T-cell (primary cell): ENCODE measurements around the gene TBC1D10A. TPM values are rescaled to one million over a fixed set of nuclear protein-coding genes. Genes with fewer than 3 reads are reported as not detected.
A peak's percentile ranks its signal among the peaks of the same experiment; 100 is the strongest.

Experiments used
- ATAC-seq, 4 experiments: fragments of 200-7000 bp in 3 of 4; fragments of 150-1000 bp in 1 of 4; cut with Tn5 transposase; replicated peaks in 1 of 4; 1 replicate in 3 of 4; 2 replicates in 1 of 4; pipeline ENCODE4 v1.10.0; 2021; ENCODE audit warnings: moderate library complexity in 3 of 4, mild to moderate bottlenecking in 2 of 4, moderate number of reproducible peaks in 1 of 4
- CTCF ChIA-PET, 2 donors: fragments of 300-600 bp; sonication (Branson Sonifier 250); formaldehyde crosslinking; loops; one replicate each; lab custom pipeline; 2022; ENCODE audit warnings: antibody characterized with exemption in 2 of 2; lab: Charles Lee
- POLR2A ChIA-PET, 2 donors: fragments of 300-600 bp; sonication (Branson Sonifier 250); formaldehyde crosslinking; loops; one replicate each; lab custom pipeline; 2022; ENCODE audit warnings: antibody characterized with exemption in 2 of 2; lab: Charles Lee
- DNase-seq, 35 experiments: peaks; one replicate each; pipeline versions ENCODE4 v3.0.0 to v3.0.0-alpha.2; 2013 to 2023
- H3K27ac ChIP-seq: one replicate; pipeline ENCODE4 v1.5.1; 2013; ENCODE audit warnings: low read length
- H3K27me3 ChIP-seq, 2 experiments: replicated peaks in 1 of 2; 1 replicate in 1 of 2; 2 replicates in 1 of 2; pipeline versions ENCODE4 v1.6.1 to v1.7.0; 2013; ENCODE audit warnings: low read length in 1 of 2, mixed read lengths in 1 of 2; ENCODE audit not compliant: control insufficient read depth in 2 of 2, insufficient read depth in 2 of 2; ENCODE audit errors: extremely low read depth in 1 of 2
- H3K36me3 ChIP-seq, 2 donors: 1 replicate in 1 of 2; 2 replicates in 1 of 2; pipeline versions ENCODE4 v1.6.1 to v1.7.0; 2013; ENCODE audit warnings: low read length in 1 of 2; ENCODE audit not compliant: control insufficient read depth in 2 of 2, insufficient read depth in 1 of 2; ENCODE audit errors: extremely low read depth in 1 of 2
- H3K4me1 ChIP-seq, 2 experiments: 1 replicate in 1 of 2; 2 replicates in 1 of 2; pipeline versions ENCODE4 v1.6.1 to v1.7.0; 2013; ENCODE audit warnings: low read length in 2 of 2, mixed read lengths in 1 of 2; ENCODE audit not compliant: insufficient read depth in 2 of 2, control insufficient read depth in 1 of 2; ENCODE audit errors: extremely low read depth in 1 of 2
- H3K4me3 ChIP-seq, 2 donors: 1 replicate in 1 of 2; 2 replicates in 1 of 2; pipeline versions ENCODE4 v1.5.1 to v1.7.0; 2013; ENCODE audit warnings: mild to moderate bottlenecking in 2 of 2, low read length in 1 of 2, moderate library complexity in 1 of 2; ENCODE audit not compliant: control insufficient read depth in 1 of 2; ENCODE audit errors: extremely low read depth in 1 of 2
- H3K9me3 ChIP-seq: 2 replicates; pipeline ENCODE4 v1.7.0; 2013
- H3K27ac Mint-ChIP-seq, 2 donors: one replicate each; pipeline ENCODE4 v1.8.0; 2020 to 2021; ENCODE audit warnings: mild to moderate bottlenecking in 2 of 2, mixed read lengths in 2 of 2
- H3K27me3 Mint-ChIP-seq, 2 donors: one replicate each; pipeline ENCODE4 v1.8.0; 2021 to 2022; ENCODE audit warnings: mixed read lengths in 2 of 2
- H3K36me3 Mint-ChIP-seq: one replicate; pipeline ENCODE4 v1.8.0; 2021; ENCODE audit warnings: mixed read lengths
- H3K4me1 Mint-ChIP-seq, 3 donors: one replicate each; pipeline ENCODE4 v1.8.0; 2020 to 2022; ENCODE audit warnings: mixed read lengths in 3 of 3, mild to moderate bottlenecking in 1 of 3
- H3K4me3 Mint-ChIP-seq, 3 donors: one replicate each; pipeline ENCODE4 v1.8.0; 2020 to 2022; ENCODE audit warnings: mild to moderate bottlenecking in 3 of 3, mixed read lengths in 3 of 3, moderate library complexity in 3 of 3
- H3K9me3 Mint-ChIP-seq, 3 donors: one replicate each; pipeline ENCODE4 v1.8.0; 2020 to 2022; ENCODE audit warnings: mixed read lengths in 3 of 3
- WGBS: methylation state at CpG from one replicate; pipeline ENCODE4 v1.1.5; 2013; ENCODE audit warnings: missing lambda C conversion rate; ENCODE audit not compliant: insufficient coverage; 5-methylcytosine and 5-hydroxymethylcytosine counted together
- total RNA-seq, 35 experiments: library from RNA in 6 of 35; stranded (reverse) in 6 of 35; fragments of 120-200 nt in 1 of 35; gene quantifications; one replicate each; pipeline versions ENCODE4 v1.2.1 to v1.2.4 and lab custom pipeline; 2013 to 2026

TBC1D10A gene
- total RNA-seq, 5 donors from 2014 or later (not counting 1 experiment from before 2014, with no cell fraction given), result 56.2 to 84.3 (median 82.3) TPM

- DNase-seq (peak; percentile 29 to 75 (median 47)), ATAC-seq (peak; percentile 62 to 74 (median 68))
- WGBS, result 0% methylated on average over 4 of the region's 4 CpGs
- Histone ChIP-seq H3K36me3 (peaks cover 6 to 32% of the 10 kb centered on the region in 2 donors), H3K27ac (peak overlapping the region; percentile 86), H3K9me3 (no peaks in the 10 kb centered on the region), H3K27me3 (no peaks in the 10 kb centered on the region), H3K4me1 (peaks cover 90 to 97% of the 10 kb centered on the region in 2 experiments), H3K4me3 (peak overlapping the region; percentile 38 to 66)
- POLR2A ChIA-PET, result interaction anchor here in 1 of 2 donors (0.6 kb wide), 1 partner anchor 17 kb away, joined by 3 read pairs; no protein-coding TSS in a partner anchor
- CTCF ChIA-PET, result no interaction called here
- peaks cover 28% of the 10 kb centered on the region for H3K36me3 Mint-ChIP-seq
- peak overlapping the region; percentile 73 to 77 (median 75) for H3K4me3 Mint-ChIP-seq
- H3K9me3 Mint-ChIP-seq, result no peaks in the 10 kb centered on the region
- peak overlapping the region; percentile 98 to 99 for H3K27ac Mint-ChIP-seq
- H3K4me1 Mint-ChIP-seq, result peaks cover 99% of the 10 kb centered on the region in 3 donors
- H3K27me3 Mint-ChIP-seq, result no peaks in the 10 kb centered on the region
These were observed 21.2 kb downstream of the TBC1D10A start for GRCh38 chr22:30305519-30305905.

DNA sequence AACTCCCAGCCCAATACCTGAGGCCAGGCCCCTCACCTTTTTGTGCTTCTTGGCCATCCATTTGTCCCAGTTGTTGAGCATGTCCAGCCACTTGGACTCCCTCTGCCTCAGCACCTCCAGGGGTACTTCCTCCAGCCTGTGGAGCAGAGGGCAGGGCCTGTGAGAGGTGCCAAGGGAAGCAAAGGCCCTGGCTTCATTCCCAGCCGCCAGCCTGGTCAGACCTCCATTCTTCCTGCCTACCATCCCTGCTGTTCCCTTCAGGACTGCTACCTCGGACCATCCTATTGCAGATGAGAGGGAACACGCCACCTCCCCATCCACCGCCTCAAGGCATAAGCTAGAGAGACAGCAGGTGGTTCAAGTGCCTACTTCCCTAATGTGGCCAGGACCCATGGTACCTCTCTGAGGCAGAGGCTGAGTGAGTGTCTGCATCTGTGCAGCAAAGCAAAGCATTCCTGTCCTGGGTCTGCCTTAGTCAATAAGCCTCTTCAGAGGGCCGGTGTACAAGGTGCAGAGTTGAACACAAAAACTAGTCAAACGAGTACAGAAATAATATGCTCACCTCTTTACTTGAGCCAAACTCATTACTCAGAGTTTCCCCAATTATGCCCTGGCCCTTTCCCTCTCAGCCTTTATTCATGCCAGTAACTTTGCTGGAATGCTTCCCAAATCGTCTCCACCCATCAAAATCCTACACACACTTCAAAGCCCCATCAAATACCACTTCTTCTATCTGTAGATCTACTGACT, 22.1 kb downstream of the TBC1D10A start:
- CTCF ChIA-PET, result interaction anchor here in 1 of 2 donors (0.6 kb wide), 1 partner anchor 55 kb away, joined by 3 read pairs; no protein-coding TSS in a partner anchor
- POLR2A ChIA-PET, result interaction anchor here in 1 of 2 donors (0.6 kb wide), 1 partner anchor 11 kb away, joined by 3 read pairs; no protein-coding TSS in a partner anchor
- peaks cover 91 to 99% (median 99%) of the 10 kb centered on the region in 3 donors for H3K4me1 Mint-ChIP-seq
- no peaks in the 10 kb centered on the region for H3K9me3 Mint-ChIP-seq
- Histone ChIP-seq H3K9me3 (no peaks in the 10 kb centered on the region), H3K27me3 (no peaks in the 10 kb centered on the region), H3K4me1 (peaks cover 87 to 95% of the 10 kb centered on the region in 2 experiments), H3K4me3 (peak overlapping the region; percentile 28 to 38), H3K27ac (peak overlapping the region; percentile 86), H3K36me3 (peaks cover 10 to 39% of the 10 kb centered on the region in 2 donors)
- DNase-seq, result no peak
- H3K27me3 Mint-ChIP-seq, result no peaks in the 10 kb centered on the region
- 65% methylated on average over 7 of the region's 7 CpGs for WGBS
- peak overlapping the region; percentile 98 to 99 for H3K27ac Mint-ChIP-seq
- no peak for ATAC-seq
- H3K36me3 Mint-ChIP-seq, result peaks cover 28% of the 10 kb centered on the region
- peak overlapping the region; percentile 73 to 77 (median 75) for H3K4me3 Mint-ChIP-seq

DNA sequence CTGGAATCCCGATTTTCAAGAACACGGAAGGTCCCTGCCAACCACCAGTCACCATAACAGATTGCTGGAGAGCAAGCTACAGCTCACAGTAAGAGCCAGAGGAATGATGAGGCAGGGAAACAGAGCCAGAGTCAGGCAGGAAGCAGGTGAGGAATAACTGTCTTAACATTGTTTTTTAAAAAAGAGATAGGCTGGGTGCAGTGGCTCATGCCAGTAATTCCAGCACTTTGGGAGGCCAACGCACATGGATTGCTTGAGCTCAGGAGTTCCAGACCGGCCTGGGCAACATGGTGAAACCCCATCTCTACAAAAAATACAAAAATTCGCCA, 24.0 kb downstream of the TBC1D10A start:
- no peak overlapping the region for H3K4me3 ChIP-seq
- 20% methylated on average over 2 of the region's 5 CpGs for WGBS
- H3K27ac ChIP-seq, result peak overlapping the region; percentile 86
- no peaks in the 10 kb centered on the region for H3K9me3 ChIP-seq
- Mint-ChIP-seq H3K4me3 (peak overlapping the region; percentile 10 to 73 (median 49)), H3K27ac (peak overlapping the region; percentile 98 to 99), H3K9me3 (no peaks in the 10 kb centered on the region), H3K36me3 (peaks cover 43% of the 10 kb centered on the region), H3K4me1 (peaks cover 88 to 98% (median 97%) of the 10 kb centered on the region in 3 donors), H3K27me3 (no peaks in the 10 kb centered on the region)
- DNase-seq (no peak), ATAC-seq (no peak)
- ChIA-PET CTCF (interaction anchor here (1.0 to 1.8 kb wide), 4 partner anchors 14 to 88 kb away, joined by 3 to 7 read pairs (median 4); partner anchors contain the start of genes CASTOR1 (in 2 of the 2) and TBC1D10A (in 1 of the 2)), POLR2A (interaction anchor here in 1 of 2 donors (0.5 to 1.6 kb wide), 3 partner anchors 12 to 371 kb away, joined by 3 to 5 read pairs (median 4); partner anchors contain the start of gene TBC1D10A)
- H3K27me3 ChIP-seq, result no peaks in the 10 kb centered on the region
- peaks cover 10 to 56% of the 10 kb centered on the region in 2 donors for H3K36me3 ChIP-seq
- peaks cover 82 to 95% of the 10 kb centered on the region in 2 experiments for H3K4me1 ChIP-seq

DNA sequence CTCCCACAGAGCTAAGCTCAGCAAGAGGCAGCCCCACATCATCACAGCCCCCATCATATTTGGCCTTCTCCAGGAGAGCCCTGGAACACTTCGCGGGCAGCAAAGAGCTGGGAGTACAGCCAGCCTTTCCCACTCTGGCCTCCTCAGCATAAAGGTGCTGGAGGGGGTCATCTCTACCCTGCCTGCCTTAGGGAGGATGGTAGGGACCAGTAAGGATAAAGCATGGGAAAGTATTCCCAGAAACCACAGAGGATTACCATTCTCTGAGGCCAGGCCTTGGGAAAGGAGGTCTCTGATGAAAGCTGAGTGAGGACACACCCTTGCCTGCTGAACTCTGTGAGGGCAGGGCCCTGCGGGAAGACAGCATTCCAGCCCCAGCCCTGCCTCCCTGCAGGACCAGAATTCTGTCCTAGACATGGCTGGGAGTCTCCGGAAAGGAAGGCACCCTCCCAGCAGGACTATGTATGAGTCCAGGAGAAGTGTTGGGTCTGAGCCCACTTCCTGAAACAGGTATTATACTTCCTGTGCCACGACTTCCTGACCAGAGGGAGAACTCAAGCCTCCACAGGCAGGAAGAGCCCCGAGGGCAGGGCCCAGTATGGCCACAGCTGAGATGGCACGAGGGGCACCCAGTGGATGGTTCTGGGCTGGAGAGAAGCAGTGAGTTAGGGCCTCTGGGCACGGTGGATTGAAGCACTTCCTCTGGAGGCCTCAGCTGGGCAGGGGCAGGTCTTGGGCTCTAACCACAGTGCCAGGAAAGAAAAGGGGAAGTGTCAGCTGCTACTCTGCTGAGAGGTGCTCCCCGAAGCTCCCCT, 24.5 kb downstream of the TBC1D10A start:
- H3K27ac ChIP-seq, result peak overlapping the region; percentile 86
- peaks cover 88 to 99% (median 98%) of the 10 kb centered on the region in 3 donors for H3K4me1 Mint-ChIP-seq
- H3K9me3 ChIP-seq, result no peaks in the 10 kb centered on the region
- peaks cover 45% of the 10 kb centered on the region for H3K36me3 Mint-ChIP-seq
- H3K36me3 ChIP-seq, result peaks cover 10 to 62% of the 10 kb centered on the region in 2 donors
- ATAC-seq (no peak), DNase-seq (peak in 1 of 35 experiments; percentile 24)
- peak overlapping the region; percentile 10 to 73 (median 49) for H3K4me3 Mint-ChIP-seq
- H3K27me3 ChIP-seq, result no peaks in the 10 kb centered on the region
- peak overlapping the region in 1 of 2 donors; percentile 19 for H3K4me3 ChIP-seq
- no peaks in the 10 kb centered on the region for H3K9me3 Mint-ChIP-seq
- WGBS, result 10% methylated on average over 6 of the region's 9 CpGs
- ChIA-PET CTCF (interaction anchor here (1.0 to 1.8 kb wide), 5 partner anchors 13 to 617 kb away, joined by 3 to 7 read pairs (median 4); partner anchors contain the start of genes CASTOR1 (in 2 of the 2) and TBC1D10A (in 1 of the 2)), POLR2A (interaction anchor here in 1 of 2 donors (0.5 kb wide), 1 partner anchor 371 kb away, joined by 5 read pairs; no protein-coding TSS in a partner anchor)
- peaks cover 82 to 95% of the 10 kb centered on the region in 2 experiments for H3K4me1 ChIP-seq
- H3K27me3 Mint-ChIP-seq, result no peaks in the 10 kb centered on the region
- peak overlapping the region; percentile 98 to 99 for H3K27ac Mint-ChIP-seq

- POLR2A ChIA-PET, result no interaction called here
These were observed 27.4 kb downstream of the TBC1D10A start for GRCh38 chr22:30299322-30299721.

More at GRCh38 chr22:30299322-30299721, 27.4 kb downstream of the TBC1D10A start:
- Histone ChIP-seq H3K4me3 (no peak overlapping the region), H3K36me3 (peaks cover 16 to 82% of the 10 kb centered on the region in 2 donors), H3K27ac (peak overlapping the region; percentile 71), H3K4me1 (peaks cover 67 to 96% of the 10 kb centered on the region in 2 experiments), H3K27me3 (no peaks in the 10 kb centered on the region), H3K9me3 (no peaks in the 10 kb centered on the region)
- peaks cover 53% of the 10 kb centered on the region for H3K36me3 Mint-ChIP-seq
- 97% methylated on average over 11 of the region's 13 CpGs for WGBS
- no peaks in the 10 kb centered on the region for H3K9me3 Mint-ChIP-seq
- DNase-seq (no peak), ATAC-seq (no peak)
- peak overlapping the region in 1 of 3 donors; percentile 70 for H3K4me3 Mint-ChIP-seq
- CTCF ChIA-PET, result no interaction called here
- no peaks in the 10 kb centered on the region for H3K27me3 Mint-ChIP-seq
- peak overlapping the region; percentile 94 to 99 for H3K27ac Mint-ChIP-seq
- peaks cover 86 to 93% (median 91%) of the 10 kb centered on the region in 3 donors for H3K4me1 Mint-ChIP-seq
